Fibroblast of skin of back (primary cell): ENCODE measurements around the gene ZNF678.
"Not testable (repeated sequence)": the region's sequence is repeated elsewhere in the genome, so short reads cannot be mapped to it uniquely, and the experiment has no call there.

Source experiments
- DNase-seq: peaks from one replicate; pipeline ENCODE4 v3.0.0-alpha.2; 2013

The ZNF678 gene

DNA sequence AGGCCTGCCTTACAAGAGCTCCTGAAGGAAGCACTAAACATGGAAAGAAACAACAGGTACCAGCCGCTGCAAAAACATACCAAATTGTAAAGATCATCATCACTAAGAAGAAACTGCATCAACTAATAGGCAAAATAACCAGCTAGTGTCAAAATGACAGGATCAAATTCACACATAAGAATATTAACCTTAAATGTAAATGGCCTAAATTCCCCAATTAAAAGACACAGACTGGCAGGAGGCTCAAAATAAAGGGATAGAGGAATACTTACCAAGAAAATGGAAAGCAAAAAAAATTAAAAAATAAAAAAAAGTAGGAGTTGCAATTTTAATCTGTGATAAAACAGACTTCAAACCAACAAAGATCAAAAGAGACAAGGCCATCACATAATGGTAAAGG lies 11.5 kb upstream of the ZNF678 start:
- DNase-seq: not testable (repeated sequence)

DNA sequence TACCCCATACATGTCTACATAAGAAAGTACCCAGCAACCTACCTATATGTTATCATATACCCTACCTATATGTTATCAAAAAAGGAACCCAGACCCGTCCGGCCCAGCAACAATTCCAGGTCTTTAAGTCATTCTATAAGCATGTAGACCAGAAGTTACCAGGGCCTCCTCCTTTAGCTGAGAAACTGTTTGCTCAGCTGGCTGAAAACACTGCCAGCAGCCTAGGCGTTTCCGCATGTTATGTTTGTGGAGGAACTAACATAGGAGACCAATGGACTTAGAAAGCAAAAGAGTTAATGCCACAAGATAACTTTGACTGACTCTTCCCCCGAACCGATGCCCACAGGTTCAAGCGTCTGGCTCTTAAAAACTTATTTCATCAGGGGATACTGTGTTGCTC lies 7.1 kb upstream of the ZNF678 start:
- DNase-seq: no peak

DNA sequence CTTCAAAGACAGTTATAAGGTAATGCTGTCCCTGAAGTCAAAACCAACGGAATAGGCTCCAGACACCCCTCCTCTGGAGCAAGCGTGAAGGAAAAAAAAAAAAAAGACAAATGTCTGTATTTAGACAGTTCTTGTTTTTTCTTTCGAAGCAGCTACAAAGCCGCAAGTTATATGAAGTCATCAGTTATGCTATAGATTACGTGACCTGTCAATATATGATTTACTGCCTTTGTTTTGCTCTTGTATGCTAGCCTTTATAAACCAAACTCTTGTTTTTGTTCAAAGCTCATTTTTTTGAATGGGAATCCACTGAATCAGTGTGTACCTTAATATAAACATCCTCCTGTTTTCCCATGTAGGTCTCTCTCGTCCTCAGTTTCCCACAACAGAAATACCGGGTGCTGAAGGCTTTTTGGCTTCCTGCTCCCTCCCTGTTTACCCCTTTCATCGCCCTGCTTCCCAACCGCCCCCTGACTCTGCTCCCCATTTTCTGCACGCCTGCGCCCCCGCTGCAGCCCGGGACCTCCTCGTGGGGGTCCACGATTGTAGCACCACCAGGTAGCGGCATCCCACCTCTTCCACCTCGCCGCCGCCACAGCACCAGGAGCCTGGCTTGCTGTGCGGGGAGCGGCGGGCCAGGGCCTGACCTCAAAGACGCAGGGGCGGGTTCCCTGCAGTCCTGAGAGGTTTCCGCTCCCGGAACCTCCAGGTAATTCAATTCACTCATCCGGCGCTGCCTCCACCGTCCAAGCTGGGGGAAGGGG lies 5.2 kb upstream of the ZNF678 start:
- no peak for DNase-seq

DNA sequence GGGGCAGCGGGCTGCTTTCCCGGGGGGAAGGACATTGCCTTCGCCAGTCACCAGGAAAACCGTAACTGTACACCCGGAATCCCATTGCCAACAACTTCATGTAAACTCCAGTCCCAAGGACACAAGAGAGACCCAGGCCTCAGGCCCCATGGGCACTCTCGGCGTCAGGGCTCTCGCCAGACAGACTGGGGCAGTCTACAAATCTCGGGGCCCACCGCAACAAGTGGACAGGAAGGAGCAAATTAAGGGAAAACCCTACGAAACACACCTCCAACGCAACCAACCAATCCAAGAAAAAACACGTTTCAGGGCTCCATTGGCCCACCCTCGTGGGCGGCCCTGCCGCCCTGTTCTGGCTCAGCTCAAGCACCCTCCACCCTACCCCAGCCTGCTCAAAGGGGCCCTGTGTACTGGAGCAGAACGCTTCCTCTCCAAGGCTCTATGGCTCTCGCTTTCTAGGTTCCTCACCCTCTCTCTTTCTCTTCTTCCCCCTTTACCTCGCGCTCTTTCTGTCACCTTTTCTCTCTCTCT lies 4.6 kb upstream of the ZNF678 start:
- DNase-seq: no peak

DNA sequence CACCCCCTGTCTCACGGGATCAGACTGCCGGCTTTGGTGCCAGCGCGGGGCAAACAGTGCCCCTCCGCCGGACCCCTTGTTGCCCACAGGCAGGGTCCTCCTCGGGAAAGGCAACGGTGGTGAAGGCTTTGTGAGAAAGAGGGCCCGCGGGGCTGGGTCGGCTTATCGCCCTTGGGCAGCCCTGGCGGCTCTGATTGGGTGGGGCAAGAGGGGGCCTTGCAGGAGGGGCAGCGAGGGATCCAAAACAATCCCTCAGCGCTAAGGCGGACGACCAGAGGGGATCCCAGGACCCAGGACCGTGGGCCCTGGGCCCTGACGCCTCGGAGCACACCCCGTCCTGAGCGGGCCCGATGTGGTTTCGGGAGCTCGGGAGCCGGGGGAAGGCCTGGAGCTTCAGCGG lies 3.9 kb upstream of the ZNF678 start:
- no peak for DNase-seq

DNA sequence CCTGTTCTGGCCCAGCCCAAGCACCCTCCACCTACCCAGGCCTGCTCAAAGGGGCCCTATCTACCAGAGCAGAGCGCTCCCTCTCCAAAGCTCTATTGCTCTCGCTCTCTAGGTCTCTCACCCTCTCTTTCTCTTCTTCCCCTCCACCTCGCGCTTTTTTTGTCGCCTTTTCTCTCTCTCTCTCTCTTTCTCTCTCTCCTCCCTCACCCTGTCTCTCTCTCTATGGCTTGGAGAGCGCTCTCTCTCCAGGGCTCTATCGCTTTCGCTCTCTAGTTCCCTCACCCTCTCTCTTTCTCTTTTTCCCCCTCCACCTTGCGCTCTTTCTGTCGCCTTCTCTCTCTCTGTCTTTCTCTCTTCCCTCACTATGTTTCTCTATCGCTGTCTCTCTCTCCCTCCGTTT lies 3.4 kb upstream of the ZNF678 start:
- DNase-seq: no peak

DNA sequence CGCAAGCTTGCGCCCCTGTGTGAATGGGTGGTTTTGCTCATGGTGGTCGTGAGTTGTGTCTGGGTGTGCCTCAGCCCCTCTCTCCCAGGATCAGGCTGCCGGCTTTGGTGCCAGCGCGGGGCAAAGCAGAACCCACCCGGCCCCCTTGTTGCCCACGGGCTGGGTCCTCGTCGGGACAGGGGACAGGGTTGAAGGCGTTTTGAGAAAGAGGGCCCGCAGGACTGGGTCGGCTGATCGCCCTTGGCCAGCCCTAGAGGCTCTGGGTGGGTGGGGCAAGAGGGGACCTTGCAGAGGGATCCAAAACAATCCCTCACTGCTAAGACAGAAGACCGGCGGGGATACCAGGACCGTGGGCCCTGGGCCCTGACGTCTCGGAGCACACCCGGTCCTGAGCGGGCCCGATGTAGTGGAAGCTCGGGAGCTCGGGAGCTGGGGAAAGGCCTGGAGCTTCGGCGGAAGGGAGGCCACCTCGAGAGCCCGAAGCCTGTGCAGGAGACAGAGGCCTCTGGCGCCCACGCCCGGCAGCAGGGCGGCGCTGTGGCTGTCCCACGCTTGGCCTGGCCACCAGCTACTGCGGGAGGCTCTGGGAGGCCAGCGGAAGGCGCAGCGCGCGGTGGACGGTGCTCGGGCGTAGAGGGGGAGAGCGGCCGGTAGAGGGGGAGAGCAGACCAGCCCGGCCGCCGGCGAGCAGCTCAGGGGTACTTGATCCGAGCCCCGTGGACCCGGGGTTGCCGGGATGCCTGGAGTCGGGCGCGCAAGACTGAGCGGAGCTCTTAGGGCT lies 2.8 kb upstream of the ZNF678 start:
- no peak for DNase-seq

DNA sequence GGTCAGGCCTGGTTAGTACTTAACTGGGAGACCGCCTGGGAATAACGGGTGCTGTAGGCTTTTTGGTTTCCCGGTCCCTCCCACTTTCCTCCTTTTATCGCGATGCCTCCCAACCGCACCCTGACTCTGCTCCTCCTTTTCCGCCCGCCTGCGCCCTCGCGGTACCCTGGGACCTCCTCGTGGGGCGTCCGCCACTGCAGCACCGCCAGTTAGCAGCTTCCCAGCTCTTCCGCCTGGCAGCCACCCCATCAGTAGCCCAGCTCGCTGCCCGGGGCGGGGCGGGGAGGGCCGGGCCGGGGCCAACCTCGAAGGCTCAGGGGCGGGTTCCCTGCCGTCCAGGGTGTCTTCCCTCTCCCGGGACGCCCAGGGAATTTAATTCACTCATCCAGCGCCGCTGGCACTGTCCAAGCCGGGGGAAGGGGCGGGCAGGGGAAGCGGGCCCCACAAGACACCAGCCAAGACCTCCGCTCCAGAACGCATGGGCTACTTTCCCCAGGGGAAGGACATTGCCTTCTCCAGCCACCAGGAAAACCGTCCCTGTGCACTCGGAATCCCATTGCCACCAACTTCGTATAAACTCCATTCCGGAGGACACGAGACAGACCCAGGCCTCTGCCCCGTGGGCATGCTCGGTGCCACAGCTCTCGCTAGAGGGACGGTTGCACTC lies 2.0 kb upstream of the ZNF678 start:
- DNase-seq: no peak

DNA sequence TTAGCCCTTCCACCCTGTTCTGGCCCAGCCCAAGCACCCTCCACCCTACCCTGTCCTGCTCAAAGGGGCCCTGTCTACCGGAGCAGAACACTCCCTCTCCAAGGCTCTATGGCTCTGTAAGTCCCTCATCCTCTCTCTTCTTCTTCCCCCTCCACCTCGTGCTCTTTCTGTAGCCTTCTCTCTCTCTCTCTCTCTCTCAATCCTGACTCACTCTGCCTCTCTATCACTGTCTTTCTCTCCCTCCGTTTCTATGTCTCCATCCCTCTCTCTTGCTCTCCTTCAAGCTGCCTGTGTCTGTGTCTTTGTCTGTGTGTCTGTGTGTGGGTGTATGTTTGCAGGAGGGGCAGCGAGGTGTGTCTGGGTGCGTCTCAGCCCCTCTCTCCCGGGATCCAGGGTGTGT lies 1.3 kb upstream of the ZNF678 start:
- DNase-seq: no peak

DNA sequence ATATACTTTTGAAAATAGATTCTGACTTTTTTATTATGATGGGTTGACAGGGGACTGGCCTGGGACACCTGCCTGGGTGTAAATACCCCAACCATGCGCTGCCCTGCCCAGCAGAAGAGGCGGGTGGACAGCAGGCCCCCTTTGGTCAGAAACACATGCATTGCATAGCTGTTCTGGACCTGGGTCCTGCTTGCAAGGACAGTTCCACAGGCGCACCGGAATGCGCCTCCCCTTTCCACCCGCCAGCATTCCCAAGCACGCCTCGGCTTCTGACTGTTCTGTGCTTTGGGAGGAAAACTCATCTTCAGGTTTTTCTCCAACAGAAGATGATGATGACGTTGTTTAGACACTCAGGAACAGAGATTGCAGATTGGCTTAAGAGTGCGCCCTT lies 428 bp upstream of the ZNF678 start:
- no peak for DNase-seq

DNA sequence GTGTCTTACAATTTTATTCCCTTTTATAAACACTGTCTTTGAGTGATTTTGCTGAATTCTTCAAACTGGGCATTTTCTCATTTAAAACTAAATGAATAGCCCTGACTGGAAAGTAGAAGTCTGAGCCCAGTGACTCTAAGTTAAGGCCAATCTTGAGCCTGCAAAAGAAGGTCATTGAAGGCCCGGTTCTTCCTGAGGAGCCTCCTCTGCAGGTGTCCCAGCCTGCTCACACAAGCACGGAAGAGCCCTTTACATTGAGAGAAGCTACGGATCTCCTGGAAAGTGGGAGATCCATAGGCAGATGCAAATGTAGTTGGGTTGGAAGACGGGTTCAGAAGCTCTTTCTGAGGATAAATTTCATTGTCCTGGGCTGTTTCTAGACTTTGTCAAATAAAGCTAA lies 3.9 kb downstream of the ZNF678 start:
- no peak for DNase-seq

DNA sequence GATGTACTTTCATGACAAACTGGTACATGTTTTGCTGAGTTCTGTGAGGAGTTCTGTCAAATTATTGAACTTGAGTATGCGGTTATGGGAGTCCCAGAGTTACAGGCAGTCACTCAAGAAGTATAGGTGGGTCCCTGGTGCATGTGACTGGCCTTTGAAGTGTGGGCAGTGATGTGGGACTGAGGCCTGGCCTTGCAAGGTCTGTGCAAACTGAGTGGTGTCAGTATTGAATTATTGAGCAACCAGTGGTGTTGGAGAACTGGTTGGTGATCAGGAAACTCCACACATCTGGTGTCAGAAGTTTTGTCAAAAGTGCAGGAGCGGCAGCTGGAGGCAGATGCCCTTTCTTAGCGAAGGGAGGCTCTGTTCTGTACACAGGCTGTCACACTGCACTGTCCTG lies 5.2 kb downstream of the ZNF678 start:
- no peak for DNase-seq

DNA sequence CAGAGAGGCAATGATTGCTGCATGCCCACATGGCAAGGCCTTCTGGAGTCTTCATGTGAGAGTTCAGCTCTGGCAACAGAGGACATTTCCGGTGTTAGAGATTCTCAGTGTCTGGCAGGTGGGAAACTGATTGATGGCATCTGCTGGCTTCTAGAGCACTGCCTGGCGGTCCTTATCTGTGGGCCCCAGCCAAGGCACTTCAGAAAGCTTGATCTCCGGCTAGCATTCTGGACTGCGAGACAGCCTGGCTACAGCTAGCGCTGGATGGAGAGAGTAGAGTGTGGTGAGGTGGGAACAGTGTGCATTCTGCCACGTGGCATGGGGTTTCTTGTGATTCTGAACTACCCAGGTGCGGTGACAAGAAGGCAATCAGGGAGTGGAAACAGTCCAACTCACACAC lies 9.4 kb downstream of the ZNF678 start:
- no peak for DNase-seq

DNA sequence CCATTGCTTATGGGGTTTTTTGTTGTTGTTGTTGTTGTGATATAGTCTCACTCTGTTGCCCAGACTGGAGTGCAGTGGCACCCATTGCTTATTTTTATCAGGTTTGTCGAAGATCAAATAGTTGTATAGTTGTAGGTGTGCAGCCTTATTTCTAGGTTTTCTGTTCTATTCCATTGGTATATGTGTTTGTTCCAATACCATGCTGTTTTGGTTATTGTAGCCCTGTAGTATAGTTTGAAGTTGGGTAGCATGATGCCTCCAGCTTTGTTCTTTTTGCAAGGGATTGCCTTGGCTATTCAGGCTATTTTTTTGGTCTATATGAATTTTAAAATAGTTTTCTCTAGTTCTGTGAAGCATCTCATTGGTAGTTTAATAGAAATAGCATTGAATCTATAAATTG lies 11.6 kb downstream of the ZNF678 start:
- DNase-seq: no peak

DNA sequence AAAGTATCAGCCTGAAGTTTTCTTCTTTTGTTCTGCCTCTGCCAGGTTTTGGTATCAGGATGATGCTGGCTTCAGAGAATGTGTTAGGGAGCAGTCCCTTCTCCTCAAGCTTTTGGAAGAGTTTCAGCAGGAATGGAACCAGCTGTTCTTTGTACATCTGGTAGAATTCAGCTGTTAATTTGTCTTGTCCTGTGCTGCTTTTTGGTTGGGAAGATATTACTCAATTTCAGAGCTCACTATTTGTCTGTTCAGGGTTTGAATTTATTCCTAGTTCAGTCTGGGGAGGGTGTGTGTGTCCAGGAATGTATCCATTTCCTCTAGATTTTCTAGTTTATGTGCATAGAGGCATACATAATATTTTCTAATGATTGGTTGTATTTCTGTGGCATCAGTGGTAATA lies 12.8 kb downstream of the ZNF678 start:
- no peak for DNase-seq

DNA sequence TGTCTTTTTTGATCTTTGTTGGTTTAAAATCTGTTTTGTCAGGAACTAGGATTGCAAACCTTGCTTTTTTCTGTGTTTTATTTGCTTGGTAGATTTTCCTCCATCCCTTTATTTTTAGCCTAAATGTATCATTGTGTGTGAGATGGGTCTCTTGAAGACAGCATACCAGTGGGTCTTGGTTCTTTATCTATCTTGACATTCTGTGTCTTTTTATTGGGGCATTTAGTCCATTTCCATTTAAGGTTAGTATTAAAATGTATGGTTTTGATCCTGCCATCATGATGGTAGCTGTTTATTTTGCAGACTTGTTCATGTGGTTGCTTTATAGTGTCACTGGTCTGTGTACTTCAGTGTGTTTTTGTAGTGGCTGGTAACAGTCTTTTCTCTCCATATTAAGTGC lies 14.1 kb downstream of the ZNF678 start:
- DNase-seq: no peak

DNA sequence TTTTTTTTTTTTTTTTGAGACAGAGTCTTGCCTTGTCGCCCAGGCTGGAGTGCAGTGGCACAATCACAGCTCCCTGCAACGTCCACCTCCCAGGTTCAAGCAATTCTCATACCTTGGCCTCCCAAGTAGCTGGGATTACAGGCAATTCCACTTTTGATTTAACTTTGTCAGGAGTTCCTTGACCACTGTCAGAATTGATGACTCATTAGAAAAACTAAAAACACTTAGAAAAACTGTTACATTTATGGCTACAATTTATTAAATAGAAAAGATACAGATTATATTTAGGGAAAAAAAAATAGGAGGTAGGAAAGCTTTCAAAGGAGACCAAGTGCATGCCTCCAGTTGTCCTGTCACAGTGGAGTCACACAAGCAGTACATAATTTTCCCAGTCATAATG lies 20.0 kb downstream of the ZNF678 start:
- DNase-seq: no peak

DNA sequence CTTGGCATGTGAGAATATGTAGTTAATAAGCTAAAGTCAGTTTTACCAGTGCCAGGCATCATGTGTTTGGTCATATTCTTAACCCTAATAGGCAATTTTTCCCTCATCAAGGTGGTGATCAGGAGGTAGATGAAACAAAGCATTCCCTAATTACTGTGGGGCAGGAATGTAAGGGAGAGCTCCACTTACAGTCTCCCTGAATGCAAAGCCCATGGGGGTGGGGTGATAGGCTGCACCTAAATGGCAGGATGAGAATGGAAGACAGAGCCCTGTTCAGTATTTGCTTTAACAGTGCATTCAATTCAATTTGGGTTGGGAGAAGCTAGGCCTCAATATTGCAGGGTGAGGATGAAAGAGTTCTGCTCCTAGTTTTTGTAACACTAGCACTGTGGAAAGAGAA lies 23.4 kb downstream of the ZNF678 start:
- no peak for DNase-seq

DNA sequence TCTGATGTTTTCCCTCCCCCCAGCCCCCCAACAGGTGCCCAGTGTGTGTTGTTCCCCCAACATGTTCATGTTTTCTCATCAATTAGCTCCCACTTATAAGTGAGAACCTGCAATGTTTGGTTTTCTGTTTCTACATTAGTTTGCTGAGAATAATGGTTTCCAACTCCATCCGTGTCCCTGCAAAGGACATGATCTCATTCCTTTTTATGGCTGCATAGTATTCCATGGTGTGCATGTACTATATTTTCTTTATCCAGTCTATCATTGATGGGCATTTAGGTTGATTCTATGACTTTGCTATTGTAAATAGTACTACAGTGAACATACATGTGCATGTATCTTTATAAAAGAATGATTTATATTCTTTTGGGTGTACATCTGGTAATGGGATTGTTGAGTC lies 24.6 kb downstream of the ZNF678 start:
- DNase-seq: no peak

DNA sequence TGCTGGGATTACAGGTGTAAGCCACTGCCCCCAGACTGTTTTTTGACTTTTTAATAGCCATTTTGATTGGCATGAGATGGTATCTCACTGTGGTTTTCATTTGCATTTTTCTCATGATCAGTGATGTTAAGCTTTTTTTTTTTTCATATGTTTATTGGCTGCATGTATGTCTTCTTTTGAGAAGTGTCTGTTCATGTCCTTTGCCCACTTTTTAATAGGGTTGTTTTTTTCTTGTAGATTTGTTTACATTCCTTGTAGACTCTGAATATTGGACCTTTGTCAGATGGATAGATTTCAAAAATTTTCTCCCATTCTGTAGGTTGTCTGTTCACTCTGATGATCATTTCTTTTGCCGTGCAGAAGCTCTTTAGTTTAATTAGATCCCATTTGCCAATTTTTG lies 25.4 kb downstream of the ZNF678 start:
- DNase-seq: not testable (repeated sequence)

DNA sequence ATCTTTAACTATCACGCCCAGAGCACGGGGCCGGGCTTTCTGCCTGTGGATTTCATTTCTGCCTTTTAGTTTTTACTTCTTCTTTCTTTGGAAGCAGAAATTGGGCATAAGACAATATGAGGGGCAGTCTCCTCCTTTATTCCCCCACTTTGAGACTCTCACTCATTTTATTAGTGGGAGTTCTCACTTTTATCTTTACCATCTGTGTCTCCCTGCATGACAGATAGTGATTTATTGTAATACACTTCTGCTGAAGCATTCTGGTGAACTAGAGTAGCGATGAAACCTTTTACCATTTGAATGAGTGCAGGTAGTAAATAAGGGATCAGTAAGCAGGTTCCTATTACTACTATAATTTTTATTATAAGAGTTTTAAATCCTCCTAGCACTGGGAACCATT lies 26.4 kb downstream of the ZNF678 start:
- not testable (repeated sequence) for DNase-seq

DNA sequence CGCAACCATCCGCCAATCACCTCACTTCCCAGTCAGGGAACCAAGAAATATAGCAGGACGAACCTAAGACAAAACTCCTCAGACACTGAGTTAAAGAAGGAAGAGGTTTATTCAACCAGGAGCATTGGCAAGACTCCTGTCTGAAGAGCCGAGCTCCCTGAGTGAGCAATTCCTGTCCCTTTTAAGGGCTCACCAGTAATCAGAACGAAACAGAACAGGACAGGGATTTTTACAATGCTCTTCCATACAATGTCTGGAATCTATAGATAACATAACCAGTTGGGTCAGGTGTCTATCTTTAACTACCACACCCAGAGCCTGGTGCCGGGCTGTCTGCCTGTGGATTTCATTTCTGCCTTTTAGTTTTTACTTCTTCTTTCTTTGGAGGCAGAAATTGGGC lies 32.9 kb downstream of the ZNF678 start:
- not testable (repeated sequence) for DNase-seq

DNA sequence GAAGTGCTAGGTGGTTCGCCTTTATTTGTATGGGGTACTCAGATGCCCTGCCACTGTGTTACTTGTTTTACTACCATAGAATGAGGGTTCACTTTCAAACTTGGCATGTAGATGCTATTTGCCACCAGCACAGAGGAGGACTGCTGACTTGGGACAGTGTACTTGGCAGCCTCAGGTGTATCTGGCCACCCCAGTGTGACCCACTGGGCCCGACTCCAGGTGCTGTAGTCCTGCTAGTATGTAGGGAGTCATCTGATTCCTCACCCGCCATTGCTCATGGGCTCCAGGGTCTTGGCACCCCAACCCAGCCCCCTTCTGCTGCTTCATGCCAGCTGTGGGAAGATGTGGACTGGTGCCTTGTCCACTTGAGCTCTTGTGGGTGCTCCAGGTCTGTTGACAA lies 40.0 kb downstream of the ZNF678 start:
- DNase-seq: no peak

DNA sequence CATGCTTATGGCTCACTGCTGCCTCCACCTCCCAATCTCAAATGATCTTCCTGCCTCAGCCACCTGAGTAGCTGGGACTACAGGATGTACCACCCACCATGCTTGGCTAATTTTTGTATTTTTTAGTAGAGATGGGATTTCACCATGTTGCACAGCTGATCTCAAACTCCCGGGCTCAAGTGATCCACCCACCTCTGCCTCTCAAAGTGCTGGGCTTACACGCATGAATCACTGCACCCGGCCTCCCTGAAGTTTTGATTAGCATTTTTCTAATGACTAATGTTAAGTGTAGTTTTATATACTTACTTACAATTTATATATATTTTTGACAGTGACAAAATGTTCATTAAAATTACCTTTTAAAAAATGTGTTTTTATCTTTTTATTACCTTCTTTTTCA lies 41.1 kb downstream of the ZNF678 start:
- DNase-seq: peak; percentile 10
